22Rv1 (cell line): ENCODE data around the gene AUTS2.

Experiments used
- CTCF ChIP-seq: fragments of 450-650 bp; IDR thresholded peaks from 2 replicates; pipeline ENCODE4 v1.5.1; 2017; ENCODE audit warnings: mild to moderate bottlenecking
- ZFX ChIP-seq: fragments of 450-650 bp; IDR thresholded peaks from 2 replicates; pipeline ENCODE4 v1.6.1; 2017; ENCODE audit warnings: antibody characterized with exemption, borderline replicate concordance

- TF ChIP-seq CTCF (no peak), ZFX (no peak)
Measured at GRCh38 chr7:70356085-70356786, 758.0 kb downstream of the AUTS2 start.
